GM04503 (cell line): ENCODE data around the gene ZCCHC7.
"Not testable (repeated sequence)": the region's sequence is repeated elsewhere in the genome, so short reads cannot be mapped to it uniquely, and the experiment has no call there.

Source experiments
- DNase-seq: peaks from one replicate; pipeline ENCODE4 v3.0.0-alpha.2; 2012; ENCODE audit warnings: low read depth

The ZCCHC7 gene

GRCh38 chr9:37373621-37374020 lies 253.2 kb downstream of the ZCCHC7 start:
- DNase-seq: no peak

- DNase-seq: no peak
Measured at GRCh38 chr9:37374892-37375291, 254.5 kb downstream of the ZCCHC7 start.

- DNase-seq: no peak
Measured at GRCh38 chr9:37377688-37378612, 257.6 kb downstream of the ZCCHC7 start.

GRCh38 chr9:37378613-37379004 lies 258.2 kb downstream of the ZCCHC7 start:
- DNase-seq: no peak

- DNase-seq: no peak
Measured at GRCh38 chr9:37379835-37380234, 259.5 kb downstream of the ZCCHC7 start.

- DNase-seq: no peak
Measured at GRCh38 chr9:37380570-37380969, 260.2 kb downstream of the ZCCHC7 start.

GRCh38 chr9:37381094-37381741 lies 260.8 kb downstream of the ZCCHC7 start:
- DNase-seq: no peak

- no peak for DNase-seq
Measured at GRCh38 chr9:37382161-37382981, 262.0 kb downstream of the ZCCHC7 start.

GRCh38 chr9:37382982-37383357 lies 262.6 kb downstream of the ZCCHC7 start:
- no peak for DNase-seq

GRCh38 chr9:37383393-37383792 lies 263.0 kb downstream of the ZCCHC7 start:
- no peak for DNase-seq

GRCh38 chr9:37383876-37384746 lies 263.7 kb downstream of the ZCCHC7 start:
- no peak for DNase-seq

- DNase-seq: no peak
Measured at GRCh38 chr9:37385286-37385685, 264.9 kb downstream of the ZCCHC7 start.

- DNase-seq: no peak
Measured at GRCh38 chr9:37386988-37387387, 266.6 kb downstream of the ZCCHC7 start.

- no peak for DNase-seq
Measured at GRCh38 chr9:37390759-37391158, 270.4 kb downstream of the ZCCHC7 start.

GRCh38 chr9:37392272-37392671 lies 271.9 kb downstream of the ZCCHC7 start:
- DNase-seq: no peak

GRCh38 chr9:37395229-37395628 lies 274.9 kb downstream of the ZCCHC7 start:
- DNase-seq: no peak

- DNase-seq: no peak
Measured at GRCh38 chr9:37395663-37396062, 275.3 kb downstream of the ZCCHC7 start.

- not testable (repeated sequence) for DNase-seq
Measured at GRCh38 chr9:37397948-37398347, 277.6 kb downstream of the ZCCHC7 start.

GRCh38 chr9:37398464-37399025 lies 278.2 kb downstream of the ZCCHC7 start:
- DNase-seq: no peak

- no peak for DNase-seq
Measured at GRCh38 chr9:37399336-37399735, 279.0 kb downstream of the ZCCHC7 start.

- no peak for DNase-seq
Measured at GRCh38 chr9:37404590-37404989, 284.2 kb downstream of the ZCCHC7 start.
